K562 (cell line): ENCODE data around the gene UNC93B1.

Experiments used
- CTCF ChIP-seq, 3 experiments: IDR thresholded peaks in 2 of 3; conservative IDR thresholded peaks in 1 of 3; 2 replicates each; pipeline ENCODE4 v1.5.1; 2011 to 2012; ENCODE audit warnings: low read length in 3 of 3, mild to moderate bottlenecking in 3 of 3, control low read depth in 2 of 3, improper control_type of control experiment in 1 of 3, inconsistent platforms in 1 of 3, low read depth in 1 of 3, mixed read lengths in 1 of 3, moderate library complexity in 1 of 3; ENCODE audit not compliant: insufficient read depth in 2 of 3
- RAD51 ChIP-seq: fragments of 450-650 bp; IDR thresholded peaks from 2 replicates; pipeline ENCODE4 v1.7.1; 2016; ENCODE audit warnings: low read depth, mild to moderate bottlenecking, borderline replicate concordance

- TF ChIP-seq CTCF (IDR thresholded peaks at IDR 0.05 in 2 of 3, conservative IDR thresholded peaks at IDR 0.05 in 1 of 3; ENCODE audit: insufficient read depth in 2 of 3, low read depth in 1 of 3, low read length in 3 of 3): no peak
- no peak for TF ChIP-seq RAD51
These were observed 45.0 kb upstream of the UNC93B1 start for GRCh38 chr11:68048681-68049508.
